H1 (cell line): ENCODE results near the gene VGLL3. TPM values are rescaled to one million over a fixed set of nuclear protein-coding genes. Genes with fewer than 3 reads are reported as not detected.

Experiments used
- CTCF ChIA-PET: fragments of 300-600 bp; sonication (Branson Sonifier 250); formaldehyde crosslinking; loops from one replicate; lab custom pipeline; 2021; ENCODE audit not compliant: partially characterized antibody; lab: Charles Lee
- POLR2A ChIA-PET: fragments of 300-600 bp; sonication (Branson Sonifier 250); formaldehyde crosslinking; loops from one replicate; lab custom pipeline; 2021; ENCODE audit warnings: inconsistent platforms; ENCODE audit not compliant: partially characterized antibody; lab: Charles Lee
- DNase-seq, 2 experiments: peaks; one replicate each; pipeline versions ENCODE4 v3.0.0 to v3.0.0-alpha.2; 2010 to 2022; ENCODE audit warnings: low spot score in 2 of 2, low read depth in 1 of 2, mixed read lengths in 1 of 2
- FAIRE-seq: peaks from 2 replicates; lab custom pipeline; 2011; peaks lifted over from hg19 to GRCh38; lab: Jason Lieb, UNC
- H2AFZ ChIP-seq: 2 replicates; pipeline ENCODE4 v1.8.1; 2012; ENCODE audit warnings: low read length, inconsistent platforms
- H2AK5ac ChIP-seq: 2 replicates; pipeline ENCODE4 v1.6.1; 2013; ENCODE audit warnings: low read depth, low read length
- H2BK120ac ChIP-seq: replicated peaks from 2 replicates; pipeline ENCODE3; 2013; ENCODE audit warnings: low read depth, low read length, inconsistent platforms
- H2BK12ac ChIP-seq: 2 replicates; pipeline ENCODE4 v1.6.1; 2013; ENCODE audit warnings: low read depth, low read length
- H2BK15ac ChIP-seq: 2 replicates; pipeline ENCODE4 v1.6.1; 2013; ENCODE audit warnings: low read length
- H2BK20ac ChIP-seq: 2 replicates; pipeline ENCODE4 v1.6.1; 2013; ENCODE audit warnings: low read length
- H2BK5ac ChIP-seq: 2 replicates; pipeline ENCODE4 v1.6.1; 2013; ENCODE audit warnings: low read depth, low read length
- H3K14ac ChIP-seq: 2 replicates; pipeline ENCODE4 v1.6.1; 2013; ENCODE audit warnings: inconsistent platforms; ENCODE audit not compliant: insufficient read length
- H3K18ac ChIP-seq: 2 replicates; pipeline ENCODE4 v1.6.1; 2013; ENCODE audit warnings: low read length; ENCODE audit errors: extremely low read depth
- H3K23ac ChIP-seq: 2 replicates; pipeline ENCODE4 v1.6.1; 2013; ENCODE audit warnings: inconsistent platforms; ENCODE audit not compliant: insufficient read length
- H3K23me2 ChIP-seq: 2 replicates; pipeline ENCODE4 v1.6.1; 2013; ENCODE audit warnings: low read depth, low read length
- H3K27ac ChIP-seq: 2 replicates; pipeline ENCODE4 v1.6.1; 2011; ENCODE audit warnings: low read depth, low read length, inconsistent platforms
- H3K27me3 ChIP-seq, 4 experiments: replicated peaks in 1 of 4; 1 replicate in 1 of 4; 2 replicates in 3 of 4; pipeline versions ENCODE4 v1.6.1 to v1.8.1; 2011 to 2013; ENCODE audit warnings: low read length in 3 of 4, mild to moderate bottlenecking in 3 of 4, inconsistent platforms in 2 of 4, mixed read lengths in 2 of 4, moderate library complexity in 1 of 4; ENCODE audit not compliant: control insufficient read depth in 3 of 4, insufficient read depth in 3 of 4; ENCODE audit errors: extremely low read depth in 1 of 4
- H3K36me3 ChIP-seq, 4 experiments: 2 replicates each; pipeline versions ENCODE4 v1.6.1 to v1.8.1; 2011 to 2013; ENCODE audit warnings: mild to moderate bottlenecking in 4 of 4, low read length in 3 of 4, moderate library complexity in 2 of 4, control low read depth in 1 of 4, inconsistent platforms in 1 of 4; ENCODE audit not compliant: insufficient read depth in 4 of 4, control insufficient read depth in 2 of 4
- H3K4ac ChIP-seq: replicated peaks from 2 replicates; pipeline ENCODE3; 2013; ENCODE audit warnings: low read length, low read depth, mixed read lengths, inconsistent platforms; ENCODE audit not compliant: insufficient read length
- H3K4me1 ChIP-seq, 4 experiments: replicated peaks in 1 of 4; 1 replicate in 1 of 4; 2 replicates in 3 of 4; pipeline versions ENCODE4 v1.6.1 to v1.8.1; 2011 to 2013; ENCODE audit warnings: low read length in 3 of 4, inconsistent platforms in 2 of 4, mixed read lengths in 1 of 4; ENCODE audit not compliant: insufficient read depth in 4 of 4, control insufficient read depth in 3 of 4
- H3K4me2 ChIP-seq, 2 experiments: 2 replicates each; pipeline versions ENCODE4 v1.6.1 to v1.8.1; 2011 to 2013; ENCODE audit warnings: low read depth in 2 of 2, low read length in 2 of 2, control low read depth in 1 of 2, inconsistent platforms in 1 of 2, mild to moderate bottlenecking in 1 of 2; ENCODE audit not compliant: insufficient read depth in 1 of 2
- H3K4me3 ChIP-seq, 4 experiments: fragments of 200-600, 300-600 bp in 1 of 4; sonication (generic), shearing (Covaris generic), sonication (Bioruptor Twin) in 1 of 4; 2 replicates each; pipeline versions ENCODE4 v1.5.1 to v1.8.1; 2011 to 2016; ENCODE audit warnings: low read length in 4 of 4, low read depth in 3 of 4, control low read depth in 2 of 4, inconsistent platforms in 2 of 4, mild to moderate bottlenecking in 2 of 4, mixed read lengths in 1 of 4, moderate library complexity in 1 of 4; ENCODE audit not compliant: insufficient read depth in 2 of 4; ENCODE audit errors: extremely low read depth in 1 of 4
- H3K56ac ChIP-seq: replicated peaks from 2 replicates; pipeline ENCODE3; 2013; ENCODE audit warnings: low read depth, mild to moderate bottlenecking, mixed read lengths, low read length, inconsistent platforms; ENCODE audit not compliant: insufficient read length
- H3K79me1 ChIP-seq: 2 replicates; pipeline ENCODE4 v1.6.1; 2013; ENCODE audit warnings: low read depth, low read length, control low read depth
- H3K79me2 ChIP-seq, 2 experiments: 2 replicates each; pipeline versions ENCODE4 v1.6.1 to v1.8.1; 2012 to 2013; ENCODE audit warnings: low read length in 2 of 2, mild to moderate bottlenecking in 2 of 2, inconsistent platforms in 1 of 2; ENCODE audit not compliant: insufficient read depth in 2 of 2, control insufficient read depth in 1 of 2
- H3K9ac ChIP-seq, 4 experiments: replicated peaks in 1 of 4; 1 replicate in 1 of 4; 2 replicates in 3 of 4; pipeline versions ENCODE4 v1.6.1 to v1.8.1; 2011 to 2013; ENCODE audit warnings: low read depth in 3 of 4, low read length in 3 of 4, control low read depth in 2 of 4, mild to moderate bottlenecking in 2 of 4, moderate library complexity in 2 of 4, inconsistent platforms in 1 of 4; ENCODE audit errors: extremely low read depth in 1 of 4
- H3K9me3 ChIP-seq, 2 experiments: 2 replicates each; pipeline versions ENCODE4 v1.6.1 to v1.8.1; 2012 to 2013; ENCODE audit warnings: mild to moderate bottlenecking in 2 of 2, moderate library complexity in 2 of 2, control low read depth in 1 of 2, inconsistent platforms in 1 of 2, low read depth in 1 of 2, low read length in 1 of 2, mixed read lengths in 1 of 2; ENCODE audit not compliant: insufficient read depth in 2 of 2
- H4K20me1 ChIP-seq, 2 experiments: replicated peaks in 1 of 2; 2 replicates each; pipeline versions ENCODE3 to v1.8.1; 2011 to 2013; ENCODE audit warnings: inconsistent platforms in 2 of 2, low read length in 2 of 2, mild to moderate bottlenecking in 1 of 2; ENCODE audit not compliant: insufficient read depth in 2 of 2, control insufficient read depth in 1 of 2
- H4K5ac ChIP-seq: 2 replicates; pipeline ENCODE4 v1.6.1; 2013; ENCODE audit warnings: low read length, low read depth, mixed read lengths, inconsistent platforms; ENCODE audit not compliant: insufficient read length
- H4K8ac ChIP-seq: 2 replicates; pipeline ENCODE4 v1.8.0; 2013; ENCODE audit warnings: mild to moderate bottlenecking, moderate library complexity, low read length, inconsistent platforms; ENCODE audit not compliant: insufficient read depth; ENCODE audit errors: extremely low read depth
- H4K91ac ChIP-seq: replicated peaks from 2 replicates; pipeline ENCODE3; 2013; ENCODE audit warnings: low read length, mixed read lengths, inconsistent platforms; ENCODE audit not compliant: insufficient read length
- BRCA1 ChIP-seq: IDR thresholded peaks from 2 replicates; pipeline ENCODE4 v1.6.1; 2012; ENCODE audit warnings: low read depth, low read length, improper control_type of control experiment
- FOSL1 ChIP-seq: IDR thresholded peaks from 2 replicates; pipeline ENCODE4 v1.6.1; 2011; ENCODE audit warnings: mild to moderate bottlenecking, low read depth, low read length, moderate library complexity; ENCODE audit not compliant: insufficient read depth
- JUND ChIP-seq: IDR thresholded peaks from 2 replicates; pipeline ENCODE4 v1.6.1; 2011; ENCODE audit warnings: mild to moderate bottlenecking, improper control_type of control experiment, low read length
- POLR2AphosphoS5 ChIP-seq: IDR thresholded peaks from 2 replicates; pipeline ENCODE4 v1.6.1; 2011; ENCODE audit warnings: low read depth, low read length
- SIN3A ChIP-seq, 2 experiments: IDR thresholded peaks in 1 of 2; conservative IDR thresholded peaks in 1 of 2; 2 replicates each; pipeline ENCODE4 v1.6.1; 2011 to 2012; ENCODE audit warnings: low read length in 2 of 2, improper control_type of control experiment in 1 of 2, low read depth in 1 of 2, mild to moderate bottlenecking in 1 of 2
- SIRT6 ChIP-seq: IDR thresholded peaks from one replicate; pipeline ENCODE4 v1.7.1; 2012; ENCODE audit warnings: low read length, inconsistent platforms
- SUZ12 ChIP-seq: fragments of 200-600 bp; sonication (generic); IDR thresholded peaks from 2 replicates; pipeline ENCODE4 v1.6.1; 2012; ENCODE audit warnings: mild to moderate bottlenecking, inconsistent platforms, low read length, moderate library complexity, mixed read lengths
- WGBS, 2 experiments: shearing (Covaris generic) in 1 of 2; methylation state at CpG; one replicate each; pipeline versions ENCODE4 v1.1.6 to v1.1.7; 2013 to 2015; ENCODE audit warnings: low lambda C conversion rate in 2 of 2, mixed read lengths in 2 of 2, inconsistent platforms in 1 of 2, low coverage in 1 of 2, missing lambda C conversion rate in 1 of 2; ENCODE audit not compliant: insufficient replicate concordance in 2 of 2, insufficient coverage in 1 of 2, insufficient read length in 1 of 2; ENCODE audit errors: extremely low coverage in 1 of 2, missing lambda C conversion rate in 1 of 2; 5-methylcytosine and 5-hydroxymethylcytosine counted together
- polyA plus RNA-seq, 7 experiments: library from polyadenylated mRNA; depleted of rRNA in 3 of 7; stranded (reverse) in 5 of 7; unstranded in 2 of 7; fragments of >200 nt in 5 of 7; fragments of 200-250 nt in 2 of 7; gene quantifications; 1 replicate in 5 of 7; 2 replicates in 1 of 7; 4 replicates in 1 of 7; pipeline versions ENCODE4 v1.2.1 to v1.2.3, GENCODE V29; 2011 to 2013; ENCODE audit warnings: missing spikeins in 2 of 7, mixed read lengths in 2 of 7
- total RNA-seq: library from RNA; stranded (reverse); fragmentation: NEBNext Ultra II Directional; extraction: Animal tissue kit (Norgen Biotek cat#: 25700); gene quantifications from 2 replicates; pipeline ENCODE4 v1.2.1, GENCODE V29; 2021

Gene VGLL3
- total and polyA plus RNA-seq, 2 of the 8 experiments (the other 6 are each of a cell fraction or from before 2014, with no cell fraction given) = 13.4 to 24.2 TPM

- Histone ChIP-seq H3K27ac (no peak overlapping the region), H3K9me3 (no peaks in the 10 kb centered on the region), H3K9ac (no peak overlapping the region), H4K20me1 (no peaks in the 10 kb centered on the region), H2BK15ac (no peak overlapping the region), H3K14ac (no peak overlapping the region)
- CTCF ChIA-PET = no interaction called here
- 48% methylated on average over 1 of the region's 1 CpG; no CpG with 5 or more reads in 1 of the 2 experiments for WGBS, 2 experiments
- TF ChIP-seq SIRT6 = no peak
- TF ChIP-seq SUZ12 = no peak
- no peak for TF ChIP-seq FOSL1
- no peak for TF ChIP-seq POLR2AphosphoS5
- TF ChIP-seq JUND = no peak
- TF ChIP-seq BRCA1 = no peak
- TF ChIP-seq SIN3A (conservative IDR thresholded peaks at IDR 0.05 in 1 of 2, IDR thresholded peaks at IDR 0.05 in 1 of 2; ENCODE audit: low read depth in 1 of 2, low read length in 2 of 2) = no peak
- TF ChIP-seq, all 59 proteins: peak for 0
- Histone ChIP-seq H2AK5ac (no peak overlapping the region), H3K27me3 (no peaks in the 10 kb centered on the region), H3K4me3 (no peak overlapping the region), H3K36me3 (no peaks in the 10 kb centered on the region), H4K91ac (no peak overlapping the region), H3K4ac (no peak overlapping the region), H3K4me1 (peaks cover 0 to 3% (median under 1%) of the 10 kb centered on the region in 4 experiments; a peak in 2 of 7 replicates), H2AFZ (no peak overlapping the region), H3K23me2 (no peaks in the 10 kb centered on the region), H4K8ac (no peak overlapping the region), H2BK5ac (no peak overlapping the region), H2BK20ac (no peak overlapping the region), H2BK12ac (no peak overlapping the region), H3K79me2 (no peaks in the 10 kb centered on the region), H4K5ac (no peak overlapping the region), H3K4me2 (no peak overlapping the region), H3K18ac (no peak overlapping the region), H3K56ac (no peak overlapping the region), H3K79me1 (no peaks in the 10 kb centered on the region), H2BK120ac (no peak overlapping the region), H3K23ac (no peak overlapping the region)
- POLR2A ChIA-PET = no interaction called here
- FAIRE-seq = peak; percentile 66
- DNase-seq = peak in 1 of 2 experiments; percentile 34
These were observed 32.4 kb downstream of the VGLL3 start for GRCh38 chr3:86958534-86958933.
